Stimulated activated CD8-positive, alpha-beta memory T cell treated with anti-CD3 and anti-CD28 coated beads, Interleukin-15, amount 100 ng/mL, for 4 hours (primary cell): ENCODE data around the gene DYRK4.
A peak's percentile ranks its signal among the peaks of the same experiment; 100 is the strongest.

Experiments
- DNase-seq, 2 donors: peaks; one replicate each; pipeline ENCODE4 v3.0.0-alpha.2; 2020; ENCODE audit warnings: low read depth in 2 of 2

The DYRK4 gene

DNA sequence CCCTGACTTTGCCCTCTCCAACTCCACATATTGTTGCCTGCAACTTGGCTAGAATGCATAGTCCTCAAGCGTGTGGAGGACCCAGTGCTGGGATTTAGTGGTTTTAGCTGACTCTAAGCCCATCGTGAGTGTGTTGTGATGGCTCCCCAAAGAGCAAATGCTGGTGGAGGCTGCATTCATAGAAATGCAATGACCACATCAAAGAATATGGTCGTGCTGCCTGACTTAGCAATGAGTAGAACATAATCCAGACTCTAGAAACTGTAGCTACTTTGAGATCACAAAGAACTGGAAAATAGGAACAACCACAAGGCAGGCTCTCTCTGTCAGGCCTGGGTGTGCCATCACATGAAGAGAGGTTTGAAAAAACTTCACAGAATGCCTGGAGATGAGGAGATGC, 1.3 kb downstream of the DYRK4 start:
- DNase-seq, result no peak

DNA sequence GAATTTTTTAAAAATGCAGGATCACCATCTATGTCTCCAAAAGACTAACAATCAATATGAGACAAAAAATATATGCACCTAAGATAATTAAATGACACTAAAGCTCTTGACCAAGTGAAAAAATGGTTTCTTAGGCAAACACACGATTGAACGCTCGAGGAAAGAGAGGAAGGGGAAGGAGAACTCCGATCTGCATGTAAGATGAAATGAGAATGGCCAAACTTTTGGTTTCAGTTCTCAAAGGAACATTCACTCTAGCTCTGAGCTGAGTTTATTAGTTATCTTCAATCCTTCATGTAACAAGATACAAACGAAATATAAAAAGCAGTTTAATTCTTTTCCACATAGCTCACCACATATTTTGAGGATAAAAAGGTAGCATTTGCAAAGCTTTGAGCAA, 2.8 kb downstream of the DYRK4 start:
- no peak for DNase-seq

DNA sequence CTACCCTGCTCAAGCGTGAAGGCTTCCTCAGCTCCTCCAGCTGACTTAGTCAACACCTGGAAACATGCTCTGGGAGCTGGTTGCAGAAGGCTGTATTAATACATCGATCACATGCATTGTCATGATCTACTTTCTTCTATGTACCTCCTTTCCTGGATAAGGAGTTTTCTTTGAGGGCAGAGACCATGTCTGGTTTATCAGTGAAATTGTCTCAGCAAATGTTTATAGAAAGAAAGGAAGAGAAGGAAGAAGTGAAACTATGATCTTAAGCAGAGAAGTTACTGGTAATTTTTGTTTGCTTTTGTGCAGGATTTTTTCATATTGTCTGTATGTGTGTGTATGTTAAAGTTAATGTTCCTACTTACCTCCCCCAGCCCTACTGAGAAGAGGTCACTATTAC, 4.5 kb downstream of the DYRK4 start:
- DNase-seq, result no peak

DNA sequence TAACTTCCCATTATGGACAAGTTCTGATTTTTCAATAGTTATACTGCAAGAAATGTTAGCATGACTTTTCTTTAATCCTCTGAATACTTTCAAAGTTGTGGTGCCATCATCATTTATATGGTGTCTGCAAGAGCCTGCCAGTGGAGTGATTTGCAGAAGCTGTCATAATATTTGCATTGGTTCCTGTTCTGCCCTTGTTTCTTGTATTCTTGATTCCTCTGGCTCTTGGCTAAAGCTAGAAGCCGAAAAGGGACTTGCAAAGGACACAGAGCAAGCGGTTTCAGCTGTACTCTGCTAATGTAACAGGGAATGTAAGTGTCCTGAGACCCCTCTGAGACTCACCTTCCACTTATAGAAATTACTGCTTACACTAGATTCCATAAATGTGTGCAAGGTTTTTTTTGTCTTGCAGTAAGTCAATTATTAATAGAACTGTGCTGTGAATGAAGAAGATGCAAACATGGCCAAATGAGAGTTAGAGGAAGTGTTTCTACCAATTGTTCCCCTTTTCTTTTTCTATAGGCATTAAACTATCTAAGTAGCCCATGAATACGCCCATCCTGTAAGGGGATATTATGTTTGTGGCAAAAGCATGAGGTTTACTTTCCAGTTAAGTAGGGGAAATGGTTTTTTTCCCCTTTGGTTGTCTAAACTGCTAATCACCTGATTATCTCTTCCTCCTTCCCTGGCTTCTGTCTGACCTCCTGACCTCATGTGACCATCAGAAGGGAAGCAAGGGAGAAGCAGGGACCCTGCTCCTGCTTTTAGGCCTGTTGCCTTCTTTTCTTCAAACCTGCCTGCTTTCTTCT, 5.3 kb downstream of the DYRK4 start:
- DNase-seq, result no peak

DNA sequence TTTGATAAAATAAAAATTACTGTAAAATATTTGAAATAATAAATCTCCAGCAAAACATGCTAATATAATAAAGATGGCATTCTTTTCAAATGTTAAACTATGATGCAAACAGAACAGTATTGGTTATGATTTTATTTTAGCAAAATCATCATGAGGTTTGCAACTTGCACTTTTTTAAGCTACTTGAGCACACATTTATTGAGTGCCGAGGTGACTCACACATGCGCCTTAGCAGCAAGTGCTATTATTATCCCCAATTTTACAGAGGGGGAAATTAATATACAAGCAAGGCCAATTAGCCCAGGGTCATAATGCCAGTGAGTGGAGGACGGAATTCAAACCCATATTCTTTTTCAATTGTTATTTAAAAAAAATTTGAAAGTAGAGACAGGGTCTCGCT, 7.3 kb downstream of the DYRK4 start:
- no peak for DNase-seq

DNA sequence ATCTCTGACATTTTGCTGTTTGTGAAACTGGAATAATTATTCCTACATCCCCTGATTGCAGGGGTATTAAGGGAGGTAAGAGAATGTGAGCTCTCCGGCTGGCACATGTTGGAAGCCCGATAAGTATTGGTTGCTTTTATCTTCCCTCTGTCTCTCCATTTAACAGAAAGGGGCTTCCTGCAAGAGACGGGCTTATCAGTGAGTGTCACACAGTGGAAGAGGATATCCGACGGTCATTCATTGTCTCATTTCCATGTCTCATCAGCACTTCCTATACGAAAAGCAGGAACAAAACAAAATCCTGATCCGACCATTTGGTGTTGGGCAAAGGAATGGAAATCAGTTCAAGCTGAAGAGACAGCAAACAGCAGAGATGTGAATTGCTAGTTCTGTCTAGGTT, 10.7 kb downstream of the DYRK4 start:
- no peak for DNase-seq

DNA sequence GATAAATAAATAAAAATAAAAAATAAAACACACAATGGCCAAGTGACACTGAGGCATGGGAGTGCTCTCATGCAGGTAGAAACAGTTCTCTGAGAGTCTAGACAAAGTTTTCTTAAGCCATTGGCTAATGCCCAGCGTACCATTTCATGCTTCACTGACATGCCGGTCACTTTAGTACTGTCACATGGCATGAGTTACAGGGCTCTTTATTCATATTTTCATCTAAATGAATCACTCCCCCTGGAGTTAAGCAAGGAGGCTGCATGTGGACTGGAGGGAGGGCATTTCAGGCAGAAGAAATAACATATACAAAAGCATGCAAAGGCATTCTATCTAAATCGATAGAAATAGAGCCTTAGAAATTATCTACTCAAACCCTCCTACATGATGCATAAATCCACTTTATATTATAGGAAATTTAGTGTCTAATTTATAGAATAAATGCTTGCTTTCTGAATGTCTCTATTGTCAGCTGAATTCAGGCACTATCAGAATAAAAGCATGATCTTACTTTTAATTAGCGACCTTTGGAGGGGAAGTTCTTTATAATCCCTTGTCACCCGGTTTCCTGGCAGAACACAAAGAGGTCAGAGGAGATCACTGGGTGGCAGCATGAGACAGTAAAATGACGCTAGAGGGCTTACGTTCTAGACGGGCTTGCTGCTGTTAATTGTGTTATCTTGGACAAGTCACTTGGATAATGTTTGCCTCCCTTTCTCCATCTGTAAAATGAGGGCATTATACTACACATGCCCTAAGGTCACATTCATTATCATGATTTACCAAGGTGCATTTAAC, 17.5 kb downstream of the DYRK4 start:
- no peak for DNase-seq

DNA sequence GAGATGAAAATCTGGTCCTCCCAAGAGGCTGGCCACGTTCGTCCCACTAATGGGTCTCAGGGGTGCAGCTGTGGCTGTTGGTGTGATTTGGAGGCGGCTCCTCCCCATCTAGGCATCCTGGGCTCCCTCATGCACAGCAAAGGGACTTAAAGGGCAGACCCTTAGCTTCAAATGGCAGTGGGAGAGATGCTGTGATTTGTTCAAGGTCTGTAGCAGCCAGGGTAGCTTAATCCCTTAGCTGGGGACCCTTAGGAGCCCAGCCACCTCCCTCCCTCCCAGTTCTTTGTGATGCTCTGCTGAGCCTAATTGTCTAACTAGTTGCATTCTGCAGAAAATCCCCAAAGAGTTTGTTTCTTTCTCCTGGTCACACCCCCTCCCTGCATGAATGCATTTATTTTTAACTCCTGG, 18.3 kb downstream of the DYRK4 start:
- DNase-seq, result no peak

DNA sequence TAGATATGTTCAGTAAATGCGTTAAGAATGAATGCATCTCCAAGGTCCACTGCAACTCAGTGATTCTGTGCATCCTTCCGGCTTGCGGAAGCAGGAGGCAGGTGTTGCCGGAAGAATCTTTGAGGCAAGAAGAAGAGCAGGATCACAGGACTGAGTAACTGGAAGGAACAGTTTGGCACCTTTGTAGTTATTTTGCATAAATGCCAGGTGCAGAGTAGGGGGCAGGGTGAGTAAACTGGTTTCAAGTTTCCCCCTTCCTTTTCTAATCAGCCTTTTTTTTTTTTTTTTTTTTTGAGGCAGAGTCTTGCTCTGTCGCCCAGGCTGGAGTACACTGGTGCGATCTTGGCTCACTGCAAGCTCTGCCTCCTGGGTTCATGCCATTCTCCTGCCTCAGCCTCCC, 22.3 kb downstream of the DYRK4 start:
- no peak for DNase-seq

DNA sequence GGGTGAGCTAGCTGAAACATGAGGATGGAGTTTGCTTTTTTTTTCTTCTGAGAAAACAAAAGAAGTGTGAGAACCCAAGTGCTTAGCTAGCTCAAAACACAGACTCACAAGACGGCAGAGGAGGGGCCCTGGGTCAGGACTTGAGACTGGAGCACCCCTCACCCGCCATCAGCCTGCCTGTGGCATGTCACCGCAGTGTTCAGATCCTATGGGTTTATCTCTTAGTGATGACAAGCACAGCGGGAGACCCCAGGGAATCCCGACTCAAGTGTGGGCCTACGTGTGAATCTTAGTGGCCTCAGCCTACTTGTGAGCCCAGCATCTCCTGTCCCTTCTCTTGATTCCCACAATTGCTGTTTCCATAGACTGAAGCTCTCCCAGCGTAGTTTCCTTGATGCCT, 22.9 kb downstream of the DYRK4 start:
- no peak for DNase-seq

DNA sequence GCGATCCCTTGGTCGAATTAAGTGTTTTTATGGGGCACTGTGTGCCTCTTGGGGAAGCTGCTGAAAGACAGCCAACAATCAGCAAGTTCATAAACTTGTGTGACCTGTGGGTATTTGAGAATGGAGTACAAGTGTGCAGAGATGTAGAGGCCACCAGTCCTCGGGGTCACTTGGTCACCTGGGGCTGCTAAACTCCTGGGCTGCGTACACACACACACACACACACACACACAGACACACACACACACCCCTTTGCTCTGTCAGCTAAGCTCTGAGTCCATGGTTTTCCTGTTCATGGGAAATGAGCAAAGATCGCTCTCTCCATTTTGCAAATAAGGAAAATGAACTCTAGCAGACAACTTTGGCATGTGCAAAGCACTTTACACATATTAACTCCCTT, 24.5 kb downstream of the DYRK4 start:
- no peak for DNase-seq

DNA sequence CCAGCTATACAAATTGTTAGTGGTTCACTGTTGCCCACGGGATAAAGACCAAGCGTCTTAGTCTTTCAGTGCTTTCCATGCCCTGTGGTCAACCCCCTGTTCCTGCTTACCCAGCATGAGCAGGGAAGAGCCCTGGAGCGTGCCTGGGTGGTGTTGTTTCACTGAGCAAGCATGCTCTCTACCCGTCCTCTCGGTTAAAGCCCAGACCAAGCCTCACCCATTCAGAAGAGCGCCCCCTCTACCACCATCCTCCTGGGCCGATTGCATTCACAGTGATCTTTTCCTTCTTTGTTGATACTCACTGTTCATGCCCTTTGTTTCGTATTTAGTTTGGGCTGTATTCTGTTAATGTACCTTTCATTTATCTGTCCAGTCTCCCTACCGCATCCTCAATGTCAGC, 25.1 kb downstream of the DYRK4 start:
- DNase-seq, result no peak

DNA sequence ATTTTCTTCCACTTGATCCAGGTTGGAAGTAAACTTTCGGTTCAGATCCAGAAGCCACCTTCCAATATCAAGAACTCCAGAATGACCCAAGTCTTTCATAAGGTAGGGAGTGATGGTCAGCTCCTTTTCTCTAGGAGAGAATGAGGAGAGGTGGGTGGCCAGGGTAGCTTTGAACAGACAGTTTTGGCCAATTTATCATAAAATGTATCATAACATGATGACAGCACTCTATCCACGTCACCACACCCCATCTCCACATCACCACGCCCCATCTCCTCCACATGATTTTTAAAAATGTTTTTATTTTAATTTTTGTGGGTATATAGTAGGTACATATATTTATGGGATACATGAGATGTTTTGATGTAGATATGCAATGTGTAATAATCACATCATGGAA, 26.9 kb downstream of the DYRK4 start:
- DNase-seq, result no peak

DNA sequence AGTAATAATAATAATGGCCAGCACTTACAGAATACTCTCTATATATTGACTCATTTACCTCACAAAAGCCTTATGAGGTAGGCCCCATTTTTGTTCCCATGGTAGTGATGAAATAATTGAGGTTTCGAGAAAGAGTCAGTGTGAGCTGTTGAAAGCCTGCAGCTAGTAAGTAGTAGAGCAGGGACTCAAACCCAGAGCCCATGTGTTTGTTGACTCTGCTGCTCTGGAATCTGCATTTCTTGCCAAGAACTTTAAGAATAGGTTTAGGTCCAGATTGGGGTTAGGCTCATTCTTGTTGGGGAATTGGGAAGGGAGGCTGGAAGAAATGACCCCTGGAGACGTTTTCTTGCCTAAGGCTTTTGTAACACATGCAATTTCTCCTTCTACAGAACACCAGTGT, 27.9 kb downstream of the DYRK4 start:
- no peak for DNase-seq

DNA sequence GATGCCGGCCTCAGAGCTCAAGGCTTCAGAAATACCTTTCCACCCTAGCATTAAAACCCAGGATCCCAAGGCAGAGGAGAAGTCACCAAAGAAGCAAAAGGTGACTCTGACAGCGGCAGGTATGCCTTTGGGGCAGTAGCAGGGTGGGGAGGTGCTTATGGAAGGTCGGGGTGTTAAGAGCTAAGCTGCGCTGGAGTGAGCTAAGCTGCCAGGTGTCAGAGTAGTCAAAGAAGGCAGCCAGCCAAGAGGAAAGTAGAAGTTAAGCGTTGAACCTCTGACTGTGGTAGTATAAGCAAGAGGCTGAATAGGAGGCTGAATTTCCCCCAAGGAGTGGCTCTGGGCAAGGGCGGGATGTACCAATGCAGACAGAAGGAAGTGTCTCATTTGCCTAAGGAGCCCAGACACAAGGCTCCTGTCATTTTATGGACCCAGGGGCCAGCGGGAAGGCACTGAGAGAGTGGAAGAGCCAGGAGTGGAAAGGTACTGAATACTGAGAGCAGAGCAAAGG, 29.2 kb downstream of the DYRK4 start:
- no peak for DNase-seq

DNA sequence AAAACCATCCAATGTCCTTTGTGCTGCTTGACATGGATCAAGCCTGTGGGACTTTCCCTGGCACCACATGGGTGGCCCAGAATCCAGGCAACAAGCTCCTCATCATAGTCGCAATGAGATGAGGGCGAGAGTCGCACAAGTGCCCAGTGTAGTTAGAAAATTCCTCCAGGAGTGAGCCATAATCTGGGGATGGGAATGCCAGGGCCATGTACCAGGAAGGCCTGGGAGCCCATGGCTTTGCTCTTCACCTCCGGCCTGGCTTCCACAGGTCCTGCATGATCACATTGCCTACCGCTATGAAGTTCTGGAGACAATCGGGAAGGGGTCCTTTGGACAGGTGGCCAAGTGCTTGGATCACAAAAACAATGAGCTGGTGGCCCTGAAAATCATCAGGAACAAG, 33.9 kb downstream of the DYRK4 start:
- no peak for DNase-seq

DNA sequence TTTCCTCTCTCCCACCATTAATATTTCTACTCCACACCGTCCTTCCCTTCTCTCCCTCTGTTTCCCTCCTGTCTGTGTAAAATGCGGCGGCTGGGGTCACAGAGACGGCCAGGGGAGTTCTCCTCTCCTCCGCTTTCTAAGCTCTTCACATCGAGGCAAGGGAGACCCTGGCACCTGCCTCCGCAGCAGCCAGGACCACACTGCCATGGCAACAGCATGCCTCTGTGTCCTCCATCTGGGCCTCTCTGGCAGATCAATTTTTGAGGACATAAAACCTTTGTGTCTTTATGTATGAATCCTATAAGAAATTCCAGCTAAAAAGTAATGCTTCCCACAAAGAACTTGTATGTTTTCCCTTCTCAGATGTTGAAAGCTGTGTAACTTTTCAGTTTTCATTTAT, 41.4 kb downstream of the DYRK4 start:
- DNase-seq, result no peak

DNA sequence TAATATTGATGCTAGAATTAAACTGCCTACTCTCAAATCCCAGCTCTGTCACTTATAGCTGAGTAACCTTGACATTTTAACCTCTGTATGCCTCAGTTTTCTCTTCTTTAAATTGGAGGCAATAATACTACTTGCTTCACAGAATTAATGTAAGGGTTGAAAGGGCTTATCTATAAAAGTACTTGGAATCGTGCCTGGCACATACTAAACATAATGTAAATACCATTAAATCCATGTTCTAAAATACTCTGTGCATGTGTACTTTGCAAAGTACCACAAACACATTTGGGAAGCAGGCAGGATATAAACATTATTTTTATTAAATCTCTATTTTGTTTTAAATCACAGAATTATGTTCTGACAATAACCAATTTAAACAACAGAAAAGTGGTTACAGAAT, 41.9 kb downstream of the DYRK4 start:
- DNase-seq, result no peak

DNA sequence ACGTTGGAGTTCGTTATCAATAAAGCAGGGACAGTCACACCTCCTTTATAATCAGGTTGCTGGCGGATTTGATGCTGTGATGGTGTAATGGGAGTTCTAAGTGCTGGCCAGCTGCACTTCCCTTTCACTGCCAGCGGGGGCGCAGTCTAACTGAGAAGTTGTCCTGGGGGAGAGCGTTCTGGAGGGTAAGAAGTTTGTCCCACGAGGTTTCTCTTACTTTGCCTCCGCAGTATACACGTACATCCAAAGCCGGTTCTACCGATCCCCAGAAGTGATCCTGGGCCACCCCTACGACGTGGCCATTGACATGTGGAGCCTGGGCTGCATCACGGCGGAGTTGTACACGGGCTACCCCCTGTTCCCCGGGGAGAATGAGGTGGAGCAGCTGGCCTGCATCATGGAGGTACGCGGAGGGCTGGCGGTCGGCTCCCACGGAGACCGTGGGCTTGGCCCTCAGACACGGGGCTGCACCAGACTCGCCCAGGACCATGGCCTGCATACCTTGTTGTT, 42.7 kb downstream of the DYRK4 start:
- peak; percentile 49 to 66 for DNase-seq

DNA sequence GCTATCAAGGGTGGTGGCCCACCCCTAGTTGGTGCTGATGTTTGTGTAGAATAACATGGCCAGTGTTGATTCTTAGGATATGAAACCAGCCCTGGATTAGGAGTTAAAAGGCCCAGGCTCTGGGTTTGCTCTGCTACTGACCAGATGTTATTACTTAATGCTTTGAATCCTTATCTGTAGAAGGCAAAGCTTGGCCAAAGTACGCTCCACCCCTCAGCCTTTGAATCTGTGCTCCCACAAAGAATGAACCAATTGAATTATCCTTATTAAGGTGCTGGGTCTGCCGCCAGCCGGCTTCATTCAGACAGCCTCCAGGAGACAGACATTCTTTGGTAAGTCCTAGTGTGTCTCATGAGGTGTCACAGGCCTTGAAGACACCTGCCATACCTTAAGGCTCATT, 45.0 kb downstream of the DYRK4 start:
- no peak for DNase-seq

DNA sequence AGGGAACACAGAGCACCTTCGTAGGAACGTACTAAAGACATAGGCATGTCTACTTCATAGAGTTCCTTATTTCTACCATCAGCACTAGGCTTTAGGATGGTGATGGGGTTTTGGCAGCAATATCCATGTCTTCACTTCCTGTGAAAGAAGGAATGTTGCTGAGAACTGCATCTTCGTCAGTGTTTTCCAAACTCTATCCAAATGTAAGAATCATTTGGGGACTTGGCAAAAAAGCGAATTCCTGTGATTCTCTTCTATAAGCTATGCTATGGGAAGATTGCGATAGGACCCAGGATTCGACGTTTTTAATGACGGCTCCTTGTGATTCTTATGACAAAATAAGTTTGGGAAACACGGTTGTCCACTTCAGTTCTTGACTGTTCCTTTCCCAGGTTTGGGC, 47.1 kb downstream of the DYRK4 start:
- DNase-seq, result no peak

DNA sequence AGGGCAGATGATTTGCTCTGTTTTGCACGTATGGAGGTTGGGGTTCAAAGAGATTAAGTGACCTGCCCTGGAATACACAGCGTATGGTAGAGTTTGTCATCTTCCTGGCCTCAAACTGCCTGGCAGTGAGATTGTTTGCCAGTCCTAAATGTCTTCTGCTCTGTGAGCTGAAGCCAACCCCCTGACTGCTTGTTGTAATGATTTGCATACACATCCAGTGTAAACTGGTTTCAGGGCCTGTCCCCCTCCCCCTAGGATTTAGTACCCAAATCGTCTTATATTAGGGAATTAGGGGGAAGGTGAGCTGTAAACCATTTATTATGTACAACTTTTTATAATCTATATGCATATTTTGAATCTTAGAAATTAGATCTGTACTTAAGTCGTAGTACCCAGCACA, 48.5 kb downstream of the DYRK4 start:
- DNase-seq, result no peak

DNA sequence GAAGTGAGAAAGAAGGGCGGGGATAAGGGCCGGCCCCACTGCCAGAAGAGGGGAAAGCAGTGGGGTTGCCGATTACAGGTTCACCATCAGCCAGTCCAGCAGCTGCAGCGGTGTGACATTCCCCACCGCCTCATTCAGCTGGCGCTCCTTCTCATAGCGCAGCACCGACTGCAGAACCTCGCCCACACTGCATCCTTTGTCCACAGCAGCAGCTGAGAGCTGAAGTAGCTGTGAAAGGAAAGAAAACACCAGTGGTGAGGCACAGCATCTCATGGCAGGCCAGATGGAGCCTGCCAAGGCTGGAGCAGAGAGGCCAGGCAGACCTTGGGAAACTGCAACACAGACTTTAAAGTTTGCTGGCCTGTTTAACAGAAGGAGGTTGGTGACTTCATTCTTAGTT, 53.7 kb downstream of the DYRK4 start:
- DNase-seq, result no peak
